Measurements from ENCODE around the gene NLRP1. TPM values are rescaled to one million over a fixed set of nuclear protein-coding genes. Genes with fewer than 3 reads are reported as not detected.

NLRP1 gene
- total and polyA plus RNA-seq, 9 of the 15 experiments (the other 6 are each of a cell fraction or from before 2014, with no cell fraction given): 4.0 to 69.4 (median 27.7) TPM

DNA sequence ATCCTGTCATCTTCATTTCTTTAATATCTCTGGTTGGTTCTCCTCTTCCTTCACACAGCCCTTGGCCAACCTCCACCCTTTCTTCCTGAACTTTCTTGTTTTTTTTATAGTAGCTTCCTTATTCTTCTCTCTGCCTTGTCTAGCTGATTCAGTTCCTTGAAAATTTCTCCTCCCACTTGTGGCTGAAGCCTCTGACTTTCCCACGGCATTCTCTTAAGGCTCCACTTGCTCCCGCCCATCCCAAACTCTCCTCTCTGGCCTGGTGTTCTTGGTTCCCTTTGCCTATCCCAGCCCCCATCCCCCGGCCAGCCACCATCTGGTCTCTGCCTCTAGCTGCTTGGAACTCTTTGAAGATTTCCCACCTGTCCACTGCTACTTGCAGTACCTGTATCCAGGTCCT lies 29.1 kb downstream of the NLRP1 start (continued):
- TF ChIP-seq, protein P1, sequence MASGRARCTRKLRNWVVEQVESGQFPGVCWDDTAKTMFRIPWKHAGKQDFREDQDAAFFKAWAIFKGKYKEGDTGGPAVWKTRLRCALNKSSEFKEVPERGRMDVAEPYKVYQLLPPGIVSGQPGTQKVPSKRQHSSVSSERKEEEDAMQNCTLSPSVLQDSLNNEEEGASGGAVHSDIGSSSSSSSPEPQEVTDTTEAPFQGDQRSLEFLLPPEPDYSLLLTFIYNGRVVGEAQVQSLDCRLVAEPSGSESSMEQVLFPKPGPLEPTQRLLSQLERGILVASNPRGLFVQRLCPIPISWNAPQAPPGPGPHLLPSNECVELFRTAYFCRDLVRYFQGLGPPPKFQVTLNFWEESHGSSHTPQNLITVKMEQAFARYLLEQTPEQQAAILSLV (tag; IDR thresholded peaks at IDR 0.05): no peak
- TF ChIP-seq TGIF2 (CRISPR knock-in tag; IDR thresholded peaks at IDR 0.05) (no peak), SMAD3 (CRISPR knock-in tag; conservative IDR thresholded peaks at IDR 0.05) (no peak), NELFE (IDR thresholded peaks at IDR 0.05; ENCODE audit: insufficient read depth, insufficient read length) (no peak), SP2 (IDR thresholded peaks at IDR 0.05; ENCODE audit: extremely low read depth, low read depth, low read length, poor library complexity, severe bottlenecking) (no peak), ZKSCAN3 (CRISPR knock-in tag; IDR thresholded peaks at IDR 0.05) (no peak), NEUROD1 (IDR thresholded peaks at IDR 0.05; ENCODE audit: borderline replicate concordance, low read depth, low read length, partially characterized antibody) (no peak)

DNA sequence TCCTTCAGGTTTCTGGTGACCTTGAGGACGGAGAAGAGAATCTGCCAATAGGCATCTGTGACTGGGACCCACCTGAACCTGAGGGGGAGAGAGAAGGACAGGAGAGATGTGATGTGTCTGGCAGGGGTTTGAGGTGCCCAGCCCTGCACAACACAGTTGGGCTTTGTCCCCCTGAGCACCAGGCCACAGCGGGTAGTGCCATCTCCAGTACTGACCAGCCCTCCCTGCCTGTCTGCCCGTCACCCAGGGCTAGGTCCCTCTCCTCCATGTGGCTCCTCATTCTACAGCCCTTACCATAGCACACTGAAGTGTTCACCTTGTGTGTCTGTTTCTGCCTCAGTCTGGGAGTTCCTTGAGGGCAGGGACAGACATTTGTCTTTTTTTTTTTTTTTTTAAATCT lies 30.8 kb downstream of the NLRP1 start:
- no peak for FAIRE-seq
- Histone ChIP-seq H3K4me1 (replicated peaks in 1 of 2; ENCODE audit: control insufficient read depth in 2 of 2, insufficient read depth in 2 of 2, low read length in 2 of 2) (no peaks in the 10 kb centered on the region), H3K27ac (ENCODE audit: extremely low read depth, low read depth, low read length) (no peak overlapping the region), H3K9ac (ENCODE audit: insufficient read depth in 1 of 2, low read depth in 2 of 2, low read length in 2 of 2) (no peak overlapping the region), H4K20me1 (replicated peaks; ENCODE audit: control insufficient read depth, insufficient read depth, low read length) (no peaks in the 10 kb centered on the region), H3K9me3 (replicated peaks; ENCODE audit: control insufficient read depth, insufficient read depth, low read depth, low read length) (no peaks in the 10 kb centered on the region), H3K79me2 (ENCODE audit: control insufficient read depth, insufficient read depth, low read length) (no peaks in the 10 kb centered on the region), H3K36me3 (ENCODE audit: control insufficient read depth, insufficient read depth, low read length) (peaks cover 60% of the 10 kb centered on the region), H3K4me2 (ENCODE audit: insufficient read depth, low read length) (no peak overlapping the region), H3K27me3 (ENCODE audit: control insufficient read depth in 2 of 2, insufficient read depth in 2 of 2, low read length in 2 of 2) (no peaks in the 10 kb centered on the region), H3K9me1 (ENCODE audit: control insufficient read depth, insufficient read depth, low read length) (no peaks in the 10 kb centered on the region), H3K4me3 (no peak overlapping the region), H2AFZ (ENCODE audit: low read depth, low read length) (no peak overlapping the region)
- DNase-seq (ENCODE audit: extremely low read depth in 1 of 4, low spot score in 3 of 4): no peak
- ATAC-seq: no peak
- in situ Hi-C loops (cut with MboI) (no loop called here), intact Hi-C loops (cut with micrococcal nuclease) (no loop called here)
- POLR2A ChIA-PET: no interaction called here
- BruUV-seq (replicated peaks): no TSS peak
- CTCF ChIA-PET (ENCODE audit: low intra/inter-chr PET ratio): no interaction called here
- 100% methylated on average over 1 of the region's 3 CpGs for WGBS (ENCODE audit: insufficient coverage, low coverage, missing lambda C conversion rate)
- TF ChIP-seq MTA2 (IDR thresholded peaks at IDR 0.05; ENCODE audit: low read depth): no peak
- no peak for TF ChIP-seq SPI1 (IDR thresholded peaks at IDR 0.05; ENCODE audit: borderline replicate concordance, low read depth, low read length)
- TF ChIP-seq SP1 (CRISPR knock-in tag; IDR thresholded peaks at IDR 0.05): no peak
- TF ChIP-seq USF1 (CRISPR knock-in tag; IDR thresholded peaks at IDR 0.05): no peak
- TF ChIP-seq ZSCAN32 (CRISPR knock-in tag; IDR thresholded peaks at IDR 0.05): no peak
- TF ChIP-seq LCOR (CRISPR knock-in tag; IDR thresholded peaks at IDR 0.05): no peak
- TF ChIP-seq, protein P2, sequence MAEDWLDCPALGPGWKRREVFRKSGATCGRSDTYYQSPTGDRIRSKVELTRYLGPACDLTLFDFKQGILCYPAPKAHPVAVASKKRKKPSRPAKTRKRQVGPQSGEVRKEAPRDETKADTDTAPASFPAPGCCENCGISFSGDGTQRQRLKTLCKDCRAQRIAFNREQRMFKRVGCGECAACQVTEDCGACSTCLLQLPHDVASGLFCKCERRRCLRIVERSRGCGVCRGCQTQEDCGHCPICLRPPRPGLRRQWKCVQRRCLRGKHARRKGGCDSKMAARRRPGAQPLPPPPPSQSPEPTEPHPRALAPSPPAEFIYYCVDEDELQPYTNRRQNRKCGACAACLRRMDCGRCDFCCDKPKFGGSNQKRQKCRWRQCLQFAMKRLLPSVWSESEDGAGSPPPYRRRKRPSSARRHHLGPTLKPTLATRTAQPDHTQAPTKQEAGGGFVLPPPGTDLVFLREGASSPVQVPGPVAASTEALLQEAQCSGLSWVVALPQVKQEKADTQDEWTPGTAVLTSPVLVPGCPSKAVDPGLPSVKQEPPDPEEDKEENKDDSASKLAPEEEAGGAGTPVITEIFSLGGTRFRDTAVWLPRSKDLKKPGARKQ (CRISPR knock-in tag; IDR thresholded peaks at IDR 0.05): no peak
- no peak for TF ChIP-seq JUND (IDR thresholded peaks at IDR 0.05; ENCODE audit: borderline replicate concordance, low read depth, low read length)
- no peak for TF ChIP-seq JUND (tag; IDR thresholded peaks at IDR 0.05; ENCODE audit: borderline replicate concordance, low read depth, low read length)
- no peak for TF ChIP-seq FOS (IDR thresholded peaks at IDR 0.05; ENCODE audit: extremely low read depth, insufficient read length)
- TF ChIP-seq ZNF431 (CRISPR knock-in tag; IDR thresholded peaks at IDR 0.05): no peak
- no peak for TF ChIP-seq NFIC (IDR thresholded peaks at IDR 0.05)
- no peak for TF ChIP-seq FOXA3 (CRISPR knock-in tag; conservative IDR thresholded peaks at IDR 0.05 in 1 of 2, IDR thresholded peaks at IDR 0.05 in 1 of 2)
- no peak for TF ChIP-seq PTRF (tag; IDR thresholded peaks at IDR 0.05)

Measured in K562 (cell line).